Gastroesophageal sphincter (tissue), 4 donors: ENCODE data around the gene TLX1. TPM values are rescaled to one million over a fixed set of nuclear protein-coding genes. Genes with fewer than 3 reads are reported as not detected.

Source experiments
- ATAC-seq: fragments of 150-250 bp; one replicate; pipeline ENCODE4 v1.9.1; 2016; ENCODE audit warnings: mild to moderate bottlenecking, moderate library complexity
- H3K27ac ChIP-seq, 4 donors: fragments of 200-600 bp; sonication (generic) in 3 of 4; 1 replicate in 3 of 4; 2 replicates in 1 of 4; pipeline ENCODE4 v1.5.1; 2016 to 2019
- H3K27me3 ChIP-seq: fragments of 200-600 bp; sonication (generic); one replicate; pipeline ENCODE4 v1.5.1; 2019
- H3K36me3 ChIP-seq, 2 donors: fragments of 200-600 bp; sonication (generic); one replicate each; pipeline ENCODE4 v1.5.1; 2019; ENCODE audit warnings: control low read depth in 1 of 2
- H3K4me1 ChIP-seq, 3 donors: fragments of 200-600 bp; sonication (generic); 1 replicate in 2 of 3; 2 replicates in 1 of 3; pipeline ENCODE4 v1.5.1; 2016 to 2019; ENCODE audit warnings: control low read depth in 2 of 3
- H3K4me3 ChIP-seq, 2 donors: fragments of 200-600 bp; sonication (generic); one replicate each; pipeline ENCODE4 v1.5.1; 2019; ENCODE audit warnings: mild to moderate bottlenecking in 1 of 2, moderate library complexity in 1 of 2
- H3K9me3 ChIP-seq, 3 donors: fragments of 200-600 bp; sonication (generic); one replicate each; pipeline ENCODE4 v1.5.1; 2017 to 2019; ENCODE audit warnings: control low read depth in 2 of 3
- CTCF ChIP-seq, 4 experiments: fragments of 200-600 bp in 2 of 4; fragments of 450-650 bp in 2 of 4; sonication (generic) in 1 of 4; IDR thresholded peaks; one replicate each; pipeline ENCODE4 v1.5.1; 2017 to 2019; ENCODE audit warnings: antibody characterized with exemption in 4 of 4, mild to moderate bottlenecking in 2 of 4, moderate library complexity in 2 of 4
- EP300 ChIP-seq: sonication (generic); formaldehyde crosslinking; IDR thresholded peaks from one replicate; pipeline ENCODE4 v1.6.1; 2017; ENCODE audit warnings: antibody characterized with exemption, mild to moderate bottlenecking
- POLR2A ChIP-seq, 2 donors: fragments of 450-650 bp; IDR thresholded peaks; one replicate each; pipeline ENCODE4 v1.6.1; 2017; ENCODE audit warnings: antibody characterized with exemption in 2 of 2, mild to moderate bottlenecking in 2 of 2, moderate library complexity in 1 of 2
- POLR2AphosphoS5 ChIP-seq: sonication (generic); formaldehyde crosslinking; IDR thresholded peaks from one replicate; pipeline ENCODE4 v1.6.1; 2017; ENCODE audit warnings: antibody characterized with exemption
- WGBS, 2 donors: methylation state at CpG; one replicate each; pipeline ENCODE4 v1.1.5; 2018; ENCODE audit warnings: low coverage in 1 of 2; 5-methylcytosine and 5-hydroxymethylcytosine counted together
- total RNA-seq, 4 donors: library from RNA; depleted of rRNA; stranded (reverse); fragments of >200 nt; gene quantifications; one replicate each; pipeline ENCODE4 v1.1.0, GENCODE V29; 2016

Gene TLX1
- total RNA-seq, 4 donors from 2014 or later, result not detected

GRCh38 chr10:101130141-101130540 lies 959 bp upstream of the TLX1 start:
- H3K36me3 ChIP-seq, result no peaks in the 10 kb centered on the region
- ATAC-seq, result no peak
- 50 to 52% methylated on average over 5 of the region's 5 CpGs for WGBS, 2 donors
- H3K27ac ChIP-seq, result no peak overlapping the region
- peaks cover 0 to 43% (median 24%) of the 10 kb centered on the region in 3 donors for H3K4me1 ChIP-seq
- H3K4me3 ChIP-seq, result no peak overlapping the region
- TF ChIP-seq POLR2AphosphoS5 (no peak), POLR2A (IDR thresholded peaks at IDR 0.05) (no peak), CTCF (IDR thresholded peaks at IDR 0.05) (no peak), EP300 (no peak)
- peaks cover 100% of the 10 kb centered on the region for H3K27me3 ChIP-seq
- H3K9me3 ChIP-seq, result no peaks in the 10 kb centered on the region

- Histone ChIP-seq H3K9me3 (no peaks in the 10 kb centered on the region), H3K4me3 (peak overlapping the region in 1 of 2 donors; percentile 41), H3K36me3 (no peaks in the 10 kb centered on the region), H3K4me1 (peaks cover 0 to 54% (median 27%) of the 10 kb centered on the region in 3 donors), H3K27ac (no peak overlapping the region), H3K27me3 (peaks cover 100% of the 10 kb centered on the region)
- TF ChIP-seq POLR2AphosphoS5 (no peak), EP300 (no peak), POLR2A (IDR thresholded peaks at IDR 0.05) (no peak), CTCF (IDR thresholded peaks at IDR 0.05) (no peak)
- 10 to 11% methylated on average over 2 to 11 of the region's 39 CpGs for WGBS, 2 donors
- ATAC-seq, result no peak
Measured at GRCh38 chr10:101131962-101132635, 999 bp downstream of the TLX1 start.

GRCh38 chr10:101132636-101133473 lies 1.8 kb downstream of the TLX1 start:
- H3K4me3 ChIP-seq, result no peak overlapping the region
- H3K9me3 ChIP-seq, result no peaks in the 10 kb centered on the region
- peaks cover 0 to 54% (median 27%) of the 10 kb centered on the region in 3 donors for H3K4me1 ChIP-seq
- H3K27ac ChIP-seq, result no peak overlapping the region
- H3K27me3 ChIP-seq, result peaks cover 100% of the 10 kb centered on the region
- no peaks in the 10 kb centered on the region for H3K36me3 ChIP-seq
- TF ChIP-seq POLR2AphosphoS5 (no peak), EP300 (no peak), CTCF (IDR thresholded peaks at IDR 0.05) (no peak), POLR2A (IDR thresholded peaks at IDR 0.05) (no peak)
- WGBS, 2 donors, result 6 to 10% methylated on average over 7 to 17 of the region's 24 CpGs
- ATAC-seq, result no peak

- TF ChIP-seq POLR2A (IDR thresholded peaks at IDR 0.05) (no peak), POLR2AphosphoS5 (no peak), CTCF (IDR thresholded peaks at IDR 0.05) (no peak), EP300 (no peak)
- peaks cover 100% of the 10 kb centered on the region for H3K27me3 ChIP-seq
- H3K4me1 ChIP-seq, result peaks cover 0 to 54% (median 27%) of the 10 kb centered on the region in 3 donors
- H3K36me3 ChIP-seq, result no peaks in the 10 kb centered on the region
- H3K27ac ChIP-seq, result no peak overlapping the region
- WGBS, 2 donors, result 0% methylated on average over 1 of the region's 54 CpGs; no CpG with 5 or more reads in 1 of the 2 donors
- H3K9me3 ChIP-seq, result no peaks in the 10 kb centered on the region
- H3K4me3 ChIP-seq, result no peak overlapping the region
- ATAC-seq, result no peak
Measured at GRCh38 chr10:101133489-101134298, 2.6 kb downstream of the TLX1 start.
